Right lobe of liver (tissue), 6 donors: Measurements from ENCODE around the gene MBD6. TPM values are rescaled to one million over a fixed set of nuclear protein-coding genes. Genes with fewer than 3 reads are reported as not detected.

Experiments used
- ATAC-seq, 4 donors: fragments of 200-7000 bp; cut with Tn5 transposase; one replicate each; pipeline ENCODE4 v1.9.1; 2020; ENCODE audit warnings: mild to moderate bottlenecking in 4 of 4, moderate library complexity in 4 of 4
- DNase-seq, 3 donors: peaks; one replicate each; pipeline ENCODE4 v3.0.0-alpha.2; 2020
- H3K27ac ChIP-seq, 3 donors: fragments of 200-600 bp; one replicate each; pipeline ENCODE4 v1.8.0; 2022
- H3K27me3 ChIP-seq, 2 donors: fragments of 200-600 bp; one replicate each; pipeline ENCODE4 v1.8.0; 2022
- H3K36me3 ChIP-seq, 4 donors: fragments of 200-600 bp; sonication (generic) in 1 of 4; one replicate each; pipeline versions ENCODE4 v1.5.1 to v1.8.0; 2017 to 2022; ENCODE audit warnings: control low read depth in 1 of 4
- H3K4me1 ChIP-seq, 4 donors: fragments of 200-600 bp; sonication (generic) in 1 of 4; one replicate each; pipeline versions ENCODE4 v1.5.1 to v1.8.0; 2017 to 2022; ENCODE audit warnings: control low read depth in 1 of 4
- H3K4me3 ChIP-seq, 3 donors: fragments of 200-600 bp; one replicate each; pipeline ENCODE4 v1.8.0; 2022
- H3K9me3 ChIP-seq, 4 donors: fragments of 200-600 bp; sonication (generic) in 1 of 4; one replicate each; pipeline versions ENCODE4 v1.5.1 to v1.8.0; 2017 to 2022; ENCODE audit warnings: control low read depth in 1 of 4
- CTCF ChIP-seq, 4 donors: fragments of 200-600 bp in 3 of 4; fragments of 450-650 bp in 1 of 4; IDR thresholded peaks; one replicate each; pipeline versions ENCODE4 v1.5.1 to v1.8.0; 2016 to 2022; ENCODE audit warnings: antibody characterized with exemption in 4 of 4, mild to moderate bottlenecking in 2 of 4
- POLR2A ChIP-seq: fragments of 450-650 bp; IDR thresholded peaks from one replicate; pipeline ENCODE4 v1.6.1; 2017; ENCODE audit warnings: antibody characterized with exemption, mild to moderate bottlenecking
- WGBS: methylation state at CpG from one replicate; pipeline ENCODE4 v1.1.6; 2018; ENCODE audit warnings: low coverage, low lambda C conversion rate; ENCODE audit not compliant: insufficient coverage; ENCODE audit errors: missing lambda C conversion rate; 5-methylcytosine and 5-hydroxymethylcytosine counted together
- intact Hi-C, 2 donors: fragments of 100-400 bp; cut with DNase I; formaldehyde crosslinking; loops; one replicate each; pipeline versions ENCODE4 v1.11.2 to v1.14.1; 2022
- total RNA-seq, 6 experiments: library from RNA; depleted of rRNA in 2 of 6; stranded (reverse); fragments of >200 nt in 2 of 6; fragmentation: NEBNext Ultra II Directional in 3 of 6; extraction: Animal tissue kit (Norgen Biotek cat#: 25700) in 3 of 6; gene quantifications; one replicate each; pipeline versions ENCODE4 v1.1.0 to v1.2.4, GENCODE V29; 2016 to 2023
- donor health status: DM: no; HTN: yes; CAD: no.
- donor health status: DM: no; HTN: no; CAD: no.
- donor health status: DM: no; HTN: no; CAD: no.
- donor health status: DM: no; HTN: yes; CAD: no.
- donor health status: DM: no; HTN: yes; CAD: no.

Gene MBD6
- total RNA-seq, 6 experiments from 2014 or later = 7.4 to 61.1 (median 39.3) TPM

- Histone ChIP-seq H3K4me3 (no peak overlapping the region), H3K9me3 (no peaks in the 10 kb centered on the region), H3K4me1 (no peaks in the 10 kb centered on the region), H3K27ac (no peak overlapping the region), H3K36me3 (no peaks in the 10 kb centered on the region), H3K27me3 (no peaks in the 10 kb centered on the region)
- no peak for ATAC-seq
- WGBS = 86% methylated on average over 9 of the region's 10 CpGs
- TF ChIP-seq CTCF (IDR thresholded peaks at IDR 0.05) = no peak
- no peak for TF ChIP-seq POLR2A
- DNase-seq = no peak
- intact Hi-C loops = no loop called here
These were observed 52.2 kb downstream of the MBD6 start for GRCh38 chr12:57574795-57575194.

- intact Hi-C loops = no loop called here
- WGBS = 70% methylated on average over 4 of the region's 12 CpGs
- Histone ChIP-seq H3K27me3 (no peaks in the 10 kb centered on the region), H3K4me3 (no peak overlapping the region), H3K27ac (no peak overlapping the region), H3K9me3 (no peaks in the 10 kb centered on the region), H3K4me1 (no peaks in the 10 kb centered on the region), H3K36me3 (no peaks in the 10 kb centered on the region)
- DNase-seq (no peak), ATAC-seq (peak in 1 of 4 donors; percentile 23)
- TF ChIP-seq CTCF (IDR thresholded peaks at IDR 0.05) = no peak
- no peak for TF ChIP-seq POLR2A
These were observed 53.4 kb downstream of the MBD6 start for GRCh38 chr12:57575771-57576612.

GRCh38 chr12:57576613-57577160 is 54.1 kb downstream of the MBD6 start:
- Histone ChIP-seq H3K27ac (no peak overlapping the region), H3K27me3 (no peaks in the 10 kb centered on the region), H3K9me3 (no peaks in the 10 kb centered on the region), H3K36me3 (no peaks in the 10 kb centered on the region), H3K4me1 (no peaks in the 10 kb centered on the region), H3K4me3 (no peak overlapping the region)
- intact Hi-C loops = no loop called here
- 69% methylated on average over 9 of the region's 9 CpGs for WGBS
- no peak for DNase-seq
- TF ChIP-seq POLR2A (no peak), CTCF (IDR thresholded peaks at IDR 0.05) (no peak)
- ATAC-seq = no peak

- 66% methylated on average over 12 of the region's 12 CpGs for WGBS
- no peak for TF ChIP-seq CTCF (IDR thresholded peaks at IDR 0.05)
- TF ChIP-seq POLR2A = no peak
- H3K9me3 ChIP-seq = no peaks in the 10 kb centered on the region
- DNase-seq = no peak
- no peaks in the 10 kb centered on the region for H3K36me3 ChIP-seq
- no peak overlapping the region for H3K4me3 ChIP-seq
- intact Hi-C loops = no loop called here
- H3K4me1 ChIP-seq = peaks cover 0 to 2% (median 0%) of the 10 kb centered on the region in 4 donors
- ATAC-seq = no peak
- H3K27me3 ChIP-seq = no peaks in the 10 kb centered on the region
- H3K27ac ChIP-seq = no peak overlapping the region
These were observed 55.5 kb downstream of the MBD6 start for GRCh38 chr12:57577981-57578758.
